ENCODE results near the gene ATF5. TPM values are rescaled to one million over a fixed set of nuclear protein-coding genes. Genes with fewer than 3 reads are reported as not detected.

Gene ATF5
- total RNA-seq, 2 donors from 2014 or later, result 7.4 to 12.0 TPM

- Histone ChIP-seq H3K9me3 (ENCODE audit: control insufficient read depth, low read length) (no peaks in the 10 kb centered on the region), H3K27me3 (ENCODE audit: control insufficient read depth, insufficient read depth, low read length, poor library complexity, severe bottlenecking) (no peaks in the 10 kb centered on the region), H3K27ac (ENCODE audit: low read depth, low read length) (no peak overlapping the region), H3K36me3 (ENCODE audit: control insufficient read depth, insufficient read depth, low read length) (peaks cover 27% of the 10 kb centered on the region), H3K9ac (ENCODE audit: extremely low read depth, low read length, poor library complexity, severe bottlenecking) (no peak overlapping the region), H3K4me1 (ENCODE audit: control insufficient read depth, insufficient read depth, low read length) (no peaks in the 10 kb centered on the region), H3K4me3 (ENCODE audit: low read length) (no peak overlapping the region)
- Mint-ChIP-seq H3K4me3 (no peak overlapping the region), H3K9me3 (peaks cover 5% of the 10 kb centered on the region), H3K36me3 (ENCODE audit: low read depth) (peaks cover 45% of the 10 kb centered on the region), H3K27me3 (ENCODE audit: insufficient read depth) (peaks cover 28% of the 10 kb centered on the region), H3K4me1 (no peaks in the 10 kb centered on the region), H3K27ac (no peak overlapping the region)
- 93 to 94% methylated on average over 21 to 23 of the region's 23 CpGs for WGBS, 2 experiments (ENCODE audit: insufficient coverage in 1 of 2, insufficient read length in 1 of 2)
- TF ChIP-seq CTCF (conservative IDR thresholded peaks at IDR 0.05), result no peak
- no peak for DNase-seq
These were observed 41.9 kb upstream of the ATF5 start for GRCh38 chr19:49887037-49887664.

GRCh38 chr19:49887665-49888509, 41.1 kb upstream of the ATF5 start:
- no peaks in the 10 kb centered on the region for H3K9me3 ChIP-seq (ENCODE audit: control insufficient read depth, low read length)
- TF ChIP-seq CTCF (conservative IDR thresholded peaks at IDR 0.05), result no peak
- H3K4me1 ChIP-seq (ENCODE audit: control insufficient read depth, insufficient read depth, low read length), result no peaks in the 10 kb centered on the region
- H3K27me3 ChIP-seq (ENCODE audit: control insufficient read depth, insufficient read depth, low read length, poor library complexity, severe bottlenecking), result no peaks in the 10 kb centered on the region
- no peak for DNase-seq
- Mint-ChIP-seq H3K4me3 (no peak overlapping the region), H3K36me3 (ENCODE audit: low read depth) (peaks cover 39% of the 10 kb centered on the region), H3K4me1 (no peaks in the 10 kb centered on the region), H3K27me3 (ENCODE audit: insufficient read depth) (peaks cover 36% of the 10 kb centered on the region), H3K9me3 (peaks cover 5% of the 10 kb centered on the region), H3K27ac (no peak overlapping the region)
- H3K9ac ChIP-seq (ENCODE audit: extremely low read depth, low read length, poor library complexity, severe bottlenecking), result no peak overlapping the region
- H3K27ac ChIP-seq (ENCODE audit: low read depth, low read length), result no peak overlapping the region
- no peak overlapping the region for H3K4me3 ChIP-seq (ENCODE audit: low read length)
- WGBS, 2 experiments (ENCODE audit: insufficient coverage in 1 of 2, insufficient read length in 1 of 2), result 94 to 99% methylated on average over 21 to 47 of the region's 54 CpGs
- H3K36me3 ChIP-seq (ENCODE audit: control insufficient read depth, insufficient read depth, low read length), result peaks cover 21% of the 10 kb centered on the region

- H3K4me1 Mint-ChIP-seq, result no peaks in the 10 kb centered on the region
- no peak overlapping the region for H3K4me3 Mint-ChIP-seq
- no peak for DNase-seq
- WGBS, 2 experiments (ENCODE audit: insufficient coverage in 1 of 2, insufficient read length in 1 of 2), result 92 to 96% methylated on average over 4 to 18 of the region's 18 CpGs
- peaks cover 5% of the 10 kb centered on the region for H3K9me3 Mint-ChIP-seq
- Histone ChIP-seq H3K4me1 (ENCODE audit: control insufficient read depth, insufficient read depth, low read length) (no peaks in the 10 kb centered on the region), H3K36me3 (ENCODE audit: control insufficient read depth, insufficient read depth, low read length) (peaks cover 15% of the 10 kb centered on the region), H3K27me3 (ENCODE audit: control insufficient read depth, insufficient read depth, low read length, poor library complexity, severe bottlenecking) (no peaks in the 10 kb centered on the region), H3K9me3 (ENCODE audit: control insufficient read depth, low read length) (no peaks in the 10 kb centered on the region), H3K9ac (ENCODE audit: extremely low read depth, low read length, poor library complexity, severe bottlenecking) (no peak overlapping the region), H3K4me3 (ENCODE audit: low read length) (no peak overlapping the region), H3K27ac (ENCODE audit: low read depth, low read length) (no peak overlapping the region)
- H3K36me3 Mint-ChIP-seq (ENCODE audit: low read depth), result peaks cover 33% of the 10 kb centered on the region
- H3K27me3 Mint-ChIP-seq (ENCODE audit: insufficient read depth), result peaks cover 42% of the 10 kb centered on the region
- TF ChIP-seq CTCF (conservative IDR thresholded peaks at IDR 0.05), result no peak
- H3K27ac Mint-ChIP-seq, result no peak overlapping the region
These were observed 40.5 kb upstream of the ATF5 start for GRCh38 chr19:49888510-49888824.

All from endodermal cell (in vitro differentiated cells).